Measurements from ENCODE around the gene RPA1. TPM values are rescaled to one million over a fixed set of nuclear protein-coding genes. Genes with fewer than 3 reads are reported as not detected.

The RPA1 gene
- total RNA-seq, 1 experiment from 2014 or later: 198 TPM

DNA sequence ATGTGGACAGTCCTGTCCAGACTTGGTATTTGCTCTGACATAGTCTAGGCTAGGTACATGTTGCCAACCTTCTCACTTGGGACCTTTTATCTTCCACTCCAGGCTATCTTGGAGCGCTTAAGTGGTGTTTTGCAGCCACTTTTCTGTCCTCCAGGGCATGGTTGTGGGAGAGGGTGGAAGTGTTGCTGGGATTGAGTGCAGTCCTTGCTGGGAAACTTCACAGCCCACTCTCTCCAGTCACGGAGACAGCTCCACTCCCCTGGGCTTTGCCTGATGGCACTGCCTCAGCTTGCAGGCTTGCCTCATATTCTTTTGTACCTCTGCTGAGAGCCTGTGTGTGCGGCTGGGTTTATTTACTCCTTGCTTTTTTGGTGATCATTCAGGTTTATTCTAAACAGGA lies 17.4 kb downstream of the RPA1 start (continued):
- TF ChIP-seq REST (IDR thresholded peaks at IDR 0.05; ENCODE audit: low read depth) (no peak), ZFX (IDR thresholded peaks at IDR 0.05) (no peak)

DNA sequence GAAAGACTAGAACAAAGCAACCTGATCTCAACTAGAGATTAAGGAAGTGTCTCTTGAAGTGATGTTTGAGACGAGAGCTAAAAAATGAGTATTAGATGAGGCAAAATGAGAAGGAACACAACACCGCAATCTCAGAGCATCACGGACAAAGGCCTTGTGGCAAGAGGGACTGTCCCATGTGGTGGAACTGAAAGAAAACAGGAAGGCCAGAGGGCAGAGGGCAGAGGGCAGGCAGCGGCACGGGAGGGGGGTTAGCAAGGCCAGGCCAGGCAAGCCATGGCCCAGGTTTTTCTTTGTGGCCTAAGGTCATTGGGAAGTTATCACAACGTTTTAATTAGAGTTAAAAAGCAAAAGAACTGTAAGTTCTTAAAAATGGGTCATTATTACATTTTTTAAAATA lies 22.5 kb downstream of the RPA1 start:
- intact Hi-C loops (cut with micrococcal nuclease): no loop called here
- Histone ChIP-seq H3K27me3 (ENCODE audit: insufficient read depth, low read length) (no peaks in the 10 kb centered on the region), H3K36me3 (ENCODE audit: control insufficient read depth in 1 of 2, insufficient read depth in 2 of 2, low read length in 2 of 2) (peaks cover 34 to 53% of the 10 kb centered on the region in 2 experiments; a peak in 3 of 4 replicates), H3K9me2 (ENCODE audit: insufficient read depth) (no peaks in the 10 kb centered on the region), H3K4me1 (ENCODE audit: control insufficient read depth in 1 of 2, insufficient read depth in 2 of 2, low read length in 2 of 2) (no peaks in the 10 kb centered on the region), H3K9ac (ENCODE audit: low read length) (no peak overlapping the region), H4K20me1 (ENCODE audit: insufficient read depth) (peaks cover 3% of the 10 kb centered on the region; the same call in 1 of the 2 replicates), H3K79me2 (ENCODE audit: insufficient read depth, low read length) (peaks cover 26% of the 10 kb centered on the region), H2AFZ (ENCODE audit: low read depth, low read length, poor library complexity, severe bottlenecking) (no peak overlapping the region), H3K27ac (ENCODE audit: low read depth, low read length) (no peak overlapping the region), H3K9me3 (ENCODE audit: control insufficient read depth in 1 of 2, insufficient read depth in 1 of 2, low read depth in 1 of 2, low read length in 2 of 2) (no peaks in the 10 kb centered on the region), H3K4me3 (replicated peaks in 1 of 2; ENCODE audit: low read depth in 1 of 2, low read length in 2 of 2) (no peak overlapping the region), H3K4me2 (ENCODE audit: low read length) (no peak overlapping the region)
- TF ChIP-seq SP1 (IDR thresholded peaks at IDR 0.05; ENCODE audit: low read depth): no peak
- no peak for TF ChIP-seq EZH2 (IDR thresholded peaks at IDR 0.05)
- TF ChIP-seq ZNF274 (IDR thresholded peaks at IDR 0.05; ENCODE audit: low read depth, low read length): no peak
- TF ChIP-seq MAX (IDR thresholded peaks at IDR 0.05): no peak
- TF ChIP-seq, protein P1, sequence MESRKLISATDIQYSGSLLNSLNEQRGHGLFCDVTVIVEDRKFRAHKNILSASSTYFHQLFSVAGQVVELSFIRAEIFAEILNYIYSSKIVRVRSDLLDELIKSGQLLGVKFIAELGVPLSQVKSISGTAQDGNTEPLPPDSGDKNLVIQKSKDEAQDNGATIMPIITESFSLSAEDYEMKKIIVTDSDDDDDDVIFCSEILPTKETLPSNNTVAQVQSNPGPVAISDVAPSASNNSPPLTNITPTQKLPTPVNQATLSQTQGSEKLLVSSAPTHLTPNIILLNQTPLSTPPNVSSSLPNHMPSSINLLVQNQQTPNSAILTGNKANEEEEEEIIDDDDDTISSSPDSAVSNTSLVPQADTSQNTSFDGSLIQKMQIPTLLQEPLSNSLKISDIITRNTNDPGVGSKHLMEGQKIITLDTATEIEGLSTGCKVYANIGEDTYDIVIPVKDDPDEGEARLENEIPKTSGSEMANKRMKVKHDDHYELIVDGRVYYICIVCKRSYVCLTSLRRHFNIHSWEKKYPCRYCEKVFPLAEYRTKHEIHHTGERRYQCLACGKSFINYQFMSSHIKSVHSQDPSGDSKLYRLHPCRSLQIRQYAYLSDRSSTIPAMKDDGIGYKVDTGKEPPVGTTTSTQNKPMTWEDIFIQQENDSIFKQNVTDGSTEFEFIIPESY (IDR thresholded peaks at IDR 0.05; ENCODE audit: extremely low read depth, insufficient replicate concordance, low read length): no peak
- TF ChIP-seq YY1 (IDR thresholded peaks at IDR 0.05; ENCODE audit: extremely low read depth, insufficient replicate concordance, low read depth, low read length): no peak
- no peak for TF ChIP-seq EGR1 (IDR thresholded peaks at IDR 0.05; ENCODE audit: low read depth)
- no peak for TF ChIP-seq CEBPB (IDR thresholded peaks at IDR 0.05; ENCODE audit: low read depth)
- no peak for TF ChIP-seq TCF7L2 (IDR thresholded peaks at IDR 0.05; ENCODE audit: borderline replicate concordance, extremely low read depth, insufficient read depth, insufficient read length)
- no peak for TF ChIP-seq SIN3A (IDR thresholded peaks at IDR 0.05; ENCODE audit: low read depth)
- no peak for TF ChIP-seq SRF (IDR thresholded peaks at IDR 0.05; ENCODE audit: low read depth)
- TF ChIP-seq FOSL1 (IDR thresholded peaks at IDR 0.05; ENCODE audit: low read depth): no peak
- no peak for TF ChIP-seq CBX3 (IDR thresholded peaks at IDR 0.05; ENCODE audit: low read depth)
- no peak for TF ChIP-seq CTCF (IDR thresholded peaks at IDR 0.05 in 2 of 3, conservative IDR thresholded peaks at IDR 0.05 in 1 of 3; ENCODE audit: borderline replicate concordance in 1 of 3, insufficient read depth in 1 of 3, low read depth in 2 of 3, low read length in 2 of 3)
- RAD21 ChIA-PET (ENCODE audit: low non-redundant PET in 1 of 2, low total read pairs in 2 of 2, uncharacterized antibody in 2 of 2, unreplicated experiment in 2 of 2): no interaction called here
- no TSS peak for BruUV-seq (replicated peaks)
- CTCF ChIA-PET: no interaction called here
- DNase-seq (ENCODE audit: low read depth, low spot score) (no peak), ATAC-seq (no peak)
- POLR2A ChIA-PET: no interaction called here
